GM12878 (cell line): Measurements from ENCODE around the gene BORCS6. TPM values are rescaled to one million over a fixed set of nuclear protein-coding genes. Genes with fewer than 3 reads are reported as not detected.

ENCODE experiments used
- ATAC-seq: fragments of 200-7000 bp; cut with Tn5 transposase; 3 replicates; pipeline ENCODE4 v1.9.1; 2020; ENCODE audit warnings: mild to moderate bottlenecking, moderate library complexity
- BruUV-seq: library from RNA; stranded (reverse); fragments of 400-500 nt; replicated peaks from 2 replicates; lab custom pipeline; 2021; lab: Mats Ljungman, UMichigan
- CTCF ChIA-PET: fragments of 300-600 bp; sonication (Branson Sonifier 250); formaldehyde crosslinking; extraction: SDS; loops from one replicate; lab custom pipeline; 2021; ENCODE audit warnings: inconsistent platforms; lab: Yijun Ruan, JAX
- POLR2A ChIA-PET: fragments of 350-600 bp; formaldehyde crosslinking; extraction: SDS; loops from one replicate; lab custom pipeline; 2021; ENCODE audit warnings: inconsistent platforms; lab: Charles Lee
- RAD21 ChIA-PET: fragments of 300-600 bp; sonication (Branson Sonifier 250); formaldehyde crosslinking; loops from one replicate; lab custom pipeline; 2023; ENCODE audit warnings: antibody characterized with exemption; ENCODE audit not compliant: unreplicated experiment; lab: Charles Lee
- SMC1A ChIA-PET: fragments of 300-600 bp; sonication (Branson Sonifier 250); formaldehyde crosslinking; loops from one replicate; lab custom pipeline; 2023; ENCODE audit not compliant: unreplicated experiment, uncharacterized antibody; lab: Charles Lee
- DNase-seq: peaks from one replicate; pipeline ENCODE4 v3.0.0-alpha.2; 2011; ENCODE audit warnings: low read depth, low spot score
- FAIRE-seq: peaks from 3 replicates; lab custom pipeline; 2011; peaks lifted over from hg19 to GRCh38; lab: Jason Lieb, UNC
- H2AFZ ChIP-seq: 2 replicates; pipeline ENCODE4 v1.6.0; 2011; ENCODE audit warnings: low read depth, low read length, control low read depth; ENCODE audit not compliant: control insufficient read depth
- H3K27ac ChIP-seq: 2 replicates; pipeline ENCODE4 v1.5.1; 2011; ENCODE audit warnings: control low read depth; ENCODE audit not compliant: control insufficient read depth, insufficient read depth
- H3K27me3 ChIP-seq, 2 experiments: replicated peaks in 1 of 2; 2 replicates each; pipeline versions ENCODE4 v1.6.0 to v1.6.1; 2011; ENCODE audit warnings: low read length in 1 of 2; ENCODE audit not compliant: control insufficient read depth in 2 of 2, insufficient read depth in 2 of 2
- H3K36me3 ChIP-seq, 2 experiments: 2 replicates each; pipeline ENCODE4 v1.5.1; 2011; ENCODE audit warnings: low read length in 1 of 2; ENCODE audit not compliant: control insufficient read depth in 2 of 2, insufficient read depth in 2 of 2
- H3K4me1 ChIP-seq: 2 replicates; pipeline ENCODE4 v1.6.1; 2011; ENCODE audit warnings: mild to moderate bottlenecking, low read length, moderate library complexity, mixed read lengths; ENCODE audit not compliant: control insufficient read depth, insufficient read depth
- H3K4me2 ChIP-seq: 2 replicates; pipeline ENCODE4 v1.6.0; 2011; ENCODE audit warnings: control low read depth; ENCODE audit not compliant: control insufficient read depth, insufficient read depth
- H3K4me3 ChIP-seq: fragments of 200-600 bp; sonication (generic); 2 replicates; pipeline ENCODE4 v1.5.1; 2016
- H3K79me2 ChIP-seq: 2 replicates; pipeline ENCODE4 v1.6.0; 2011; ENCODE audit warnings: low read length; ENCODE audit not compliant: control insufficient read depth, insufficient read depth
- H3K9ac ChIP-seq: 2 replicates; pipeline ENCODE4 v1.8.0; 2011; ENCODE audit warnings: low read length, control low read depth, mixed read lengths; ENCODE audit not compliant: control insufficient read depth, insufficient read depth
- H3K9me3 ChIP-seq: replicated peaks from 3 replicates; pipeline ENCODE4 v1.5.1; 2011; ENCODE audit warnings: mild to moderate bottlenecking, low read length; ENCODE audit not compliant: control insufficient read depth, insufficient read depth
- H4K20me1 ChIP-seq: 2 replicates; pipeline ENCODE4 v1.6.0; 2011; ENCODE audit not compliant: control insufficient read depth, insufficient read depth
- BACH1 ChIP-seq: fragments of 450-650 bp; IDR thresholded peaks from 2 replicates; pipeline ENCODE4 v1.6.1; 2017; ENCODE audit warnings: mild to moderate bottlenecking, borderline replicate concordance
- BCLAF1 ChIP-seq: fragments of 450-650 bp; IDR thresholded peaks from 2 replicates; pipeline ENCODE4 v1.6.1; 2017; ENCODE audit warnings: antibody characterized with exemption, mild to moderate bottlenecking, moderate library complexity
- CREM ChIP-seq: IDR thresholded peaks from 2 replicates; pipeline ENCODE4 v1.6.1; 2014; ENCODE audit warnings: antibody characterized with exemption, low read depth
- EGR1 ChIP-seq, 2 experiments: IDR thresholded peaks; 1 replicate in 1 of 2; 2 replicates in 1 of 2; pipeline ENCODE4 v1.6.1; 2011 to 2012; ENCODE audit warnings: low read depth in 2 of 2, low read length in 2 of 2, borderline replicate concordance in 1 of 2, mild to moderate bottlenecking in 1 of 2, moderate library complexity in 1 of 2
- ETV6 ChIP-seq, 2 experiments: fragments of 450-650 bp in 1 of 2; IDR thresholded peaks in 1 of 2; conservative IDR thresholded peaks in 1 of 2; 2 replicates each; pipeline ENCODE4 v1.6.1; 2014; ENCODE audit warnings: antibody characterized with exemption in 1 of 2, borderline replicate concordance in 1 of 2, low read depth in 1 of 2, mild to moderate bottlenecking in 1 of 2, moderate library complexity in 1 of 2
- LARP7 ChIP-seq: fragments of 450-650 bp; IDR thresholded peaks from 2 replicates; pipeline ENCODE4 v1.6.1; 2017; ENCODE audit warnings: mild to moderate bottlenecking
- MTA2 ChIP-seq: fragments of 450-650 bp; IDR thresholded peaks from 2 replicates; pipeline ENCODE4 v1.6.1; 2016; ENCODE audit warnings: low read depth, mild to moderate bottlenecking, moderate library complexity
- NRF1 ChIP-seq: conservative IDR thresholded peaks from 2 replicates; pipeline ENCODE4 v1.6.1; 2011; ENCODE audit warnings: mild to moderate bottlenecking, low read depth, low read length, improper control_type of control experiment
- PBX3 ChIP-seq: IDR thresholded peaks from 2 replicates; pipeline ENCODE4 v1.6.1; 2011; ENCODE audit warnings: mild to moderate bottlenecking, low read depth, low read length, moderate library complexity; ENCODE audit not compliant: insufficient replicate concordance
- RAD21 ChIP-seq: IDR thresholded peaks from 2 replicates; pipeline ENCODE4 v1.6.1; 2011; ENCODE audit warnings: mild to moderate bottlenecking, low read depth, low read length, moderate library complexity; ENCODE audit not compliant: insufficient read depth
- RBBP5 ChIP-seq: fragments of 200-600 bp; sonication (generic); conservative IDR thresholded peaks from 2 replicates; pipeline ENCODE4 v1.6.1; 2016
- SIN3A ChIP-seq: IDR thresholded peaks from 2 replicates; pipeline ENCODE4 v1.6.1; 2012; ENCODE audit warnings: low read depth, low read length, improper control_type of control experiment
- SREBF2 ChIP-seq: IDR thresholded peaks from 2 replicates; pipeline ENCODE4 v1.6.1; 2012; ENCODE audit warnings: mild to moderate bottlenecking, low read length
- TARDBP ChIP-seq: IDR thresholded peaks from 2 replicates; pipeline ENCODE4 v1.6.1; 2016; ENCODE audit warnings: borderline replicate concordance
- ZBED1 ChIP-seq: IDR thresholded peaks from 2 replicates; pipeline ENCODE4 v1.6.1; 2016; ENCODE audit warnings: borderline replicate concordance
- WGBS: methylation state at CpG from one replicate; pipeline ENCODE4 v1.1.6; 2016; ENCODE audit warnings: low lambda C conversion rate; ENCODE audit not compliant: insufficient replicate concordance, insufficient coverage; ENCODE audit errors: missing lambda C conversion rate; 5-methylcytosine and 5-hydroxymethylcytosine counted together
- in situ Hi-C: fragments of 300-500 bp; cut with MboI; formaldehyde crosslinking; loops from 9 replicates; pipeline ENCODE4 v1.14.3; 2018; ENCODE audit warnings: mixed read lengths
- intact Hi-C: fragments of 100-400 bp; cut with micrococcal nuclease; formaldehyde crosslinking; loops from one replicate; pipeline ENCODE4 v1.14.2; 2022; ENCODE audit not compliant: unreplicated experiment
- polyA plus RNA-seq, 11 experiments: library from polyadenylated mRNA; depleted of rRNA in 4 of 11; unstranded in 6 of 11; stranded (reverse) in 5 of 11; fragments of >200 nt; fragmentation: Nextera tagmentation in 4 of 11; fragmentation: Illumina TruSeq in 1 of 11; extraction: Ambion mirVana in 4 of 11; extraction: Trizol in 1 of 11; gene quantifications; 1 replicate in 1 of 11; 2 replicates in 10 of 11; pipeline versions ENCODE4 v1.2.1 to v1.2.3, GENCODE V29; 2011 to 2016; ENCODE audit warnings: inconsistent platforms in 2 of 11, missing spikeins in 2 of 11, low read depth in 1 of 11
- total RNA-seq, 4 experiments: library from RNA; depleted of rRNA in 3 of 4; stranded (reverse); fragments of >200 nt in 3 of 4; fragmentation: Illumina TruSeq in 1 of 4; extraction: Trizol in 1 of 4; gene quantifications; 2 replicates each; pipeline versions ENCODE4 v1.2.1 to v1.2.3, GENCODE V29; 2013 to 2021
- TF ChIP-seq, protein P1 (sequence below): fragments of 450-650 bp; IDR thresholded peaks from 2 replicates; pipeline ENCODE4 v1.6.1; 2018; ENCODE audit warnings: borderline replicate concordance, mild to moderate bottlenecking; ENCODE audit not compliant: partially characterized antibody

Gene BORCS6
- total and polyA plus RNA-seq, 10 of the 15 experiments (the other 5 are each of a cell fraction or from before 2014, with no cell fraction given) = 0.37 to 14.1 (median 6.7) TPM

DNA sequence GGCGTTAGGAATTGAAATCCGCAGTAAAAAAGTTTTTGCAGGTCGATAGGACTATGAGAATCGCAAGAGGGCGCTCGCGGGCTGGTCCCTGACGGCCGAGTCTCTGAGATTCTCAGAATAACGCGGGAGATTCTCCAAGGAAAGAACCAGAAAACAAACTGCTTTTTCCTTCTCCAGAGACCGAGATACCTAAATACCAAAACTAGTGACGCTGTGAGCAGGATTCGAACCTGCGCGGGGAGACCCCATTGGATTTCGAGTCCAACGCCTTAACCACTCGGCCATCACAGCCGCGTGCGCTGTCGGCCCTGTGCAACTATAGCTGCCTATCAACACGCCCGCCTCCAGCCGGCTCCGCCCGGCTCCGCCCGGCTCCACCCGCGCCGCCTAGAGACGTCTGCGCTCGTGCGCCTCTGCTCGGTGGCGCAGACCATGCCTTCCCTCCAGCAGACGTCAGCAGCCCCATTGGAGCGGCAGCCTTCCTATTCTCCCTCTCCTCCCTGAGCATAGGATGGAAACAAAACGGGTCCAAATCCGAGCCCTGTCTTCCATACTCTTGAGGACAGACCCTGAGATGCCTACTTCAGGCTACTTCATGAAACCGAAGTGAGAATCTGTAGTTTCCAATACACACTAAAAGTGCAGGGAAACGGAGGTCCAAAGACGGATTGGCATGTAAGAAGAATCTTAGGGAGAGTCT lies 51.2 kb downstream of the BORCS6 start:
- H3K79me2 ChIP-seq = no peaks in the 10 kb centered on the region
- intact Hi-C loops (loop anchor here (1.0 to 5.0 kb wide), 8 partner anchors 12 to 163 kb away; no protein-coding TSS in a partner anchor), in situ Hi-C loops (no loop called here)
- BruUV-seq = no TSS peak
- H3K27me3 ChIP-seq = no peaks in the 10 kb centered on the region
- ATAC-seq (peak; percentile 93), DNase-seq (peak; percentile 94), FAIRE-seq (peak; percentile 96)
- peak overlapping the region; percentile 88 for H3K4me2 ChIP-seq
- POLR2A ChIA-PET = interaction anchor here (1.0 to 5.0 kb wide), 10 partner anchors 11 to 109 kb away, joined by 3 to 37 read pairs (median 13); partner anchors contain the start of genes ALOXE3, CTC1, HES7 and PER1
- H3K36me3 ChIP-seq = peaks cover 3 to 8% of the 10 kb centered on the region in 2 experiments
- H3K9me3 ChIP-seq = no peaks in the 10 kb centered on the region
- H3K9ac ChIP-seq = peak overlapping the region; percentile 79
- H3K4me3 ChIP-seq = peak overlapping the region; percentile 72
- peaks cover 7% of the 10 kb centered on the region for H3K4me1 ChIP-seq
- RAD21 ChIA-PET = interaction anchor here (1.0 to 4.0 kb wide), 9 partner anchors 12 to 85 kb away, joined by 3 to 33 read pairs (median 7); partner anchors contain the start of gene HES7
- H3K27ac ChIP-seq = peak overlapping the region; percentile 97
- 2% methylated on average over 45 of the region's 46 CpGs for WGBS
- SMC1A ChIA-PET = interaction anchor here (0.9 to 4.4 kb wide), 11 partner anchors 12 to 156 kb away, joined by 3 to 42 read pairs (median 5); partner anchors contain the start of genes HES7 and SLC25A35
- peak overlapping the region; percentile 91 for H2AFZ ChIP-seq
- no peaks in the 10 kb centered on the region for H4K20me1 ChIP-seq
- CTCF ChIA-PET = interaction anchor here (0.7 to 5.4 kb wide), 19 partner anchors 10 to 162 kb away, joined by 3 to 40 read pairs (median 9); partner anchors contain the start of genes ALOXE3, AURKB, HES7 and PER1
- TF ChIP-seq SIN3A = peak; percentile 70; the same call in 1 of the 2 replicates
- peak; percentile 79 for TF ChIP-seq LARP7
- TF ChIP-seq RBBP5 = no peak
- no peak for TF ChIP-seq BCLAF1
- TF ChIP-seq ETV6 (conservative IDR thresholded peaks at IDR 0.05 in 1 of 2, IDR thresholded peaks at IDR 0.05 in 1 of 2; ENCODE audit: borderline replicate concordance in 1 of 2, low read depth in 1 of 2) = 0 out of 4 replicates have a peak, but pooled peaks of 1 of the 2 experiments have one; percentile 41
- peak; percentile 94 for TF ChIP-seq TARDBP
- TF ChIP-seq PBX3 = no peak
- TF ChIP-seq CREM = peak; percentile 69
- TF ChIP-seq ZBED1 = no peak
- no peak for TF ChIP-seq MTA2
- TF ChIP-seq, protein P1, sequence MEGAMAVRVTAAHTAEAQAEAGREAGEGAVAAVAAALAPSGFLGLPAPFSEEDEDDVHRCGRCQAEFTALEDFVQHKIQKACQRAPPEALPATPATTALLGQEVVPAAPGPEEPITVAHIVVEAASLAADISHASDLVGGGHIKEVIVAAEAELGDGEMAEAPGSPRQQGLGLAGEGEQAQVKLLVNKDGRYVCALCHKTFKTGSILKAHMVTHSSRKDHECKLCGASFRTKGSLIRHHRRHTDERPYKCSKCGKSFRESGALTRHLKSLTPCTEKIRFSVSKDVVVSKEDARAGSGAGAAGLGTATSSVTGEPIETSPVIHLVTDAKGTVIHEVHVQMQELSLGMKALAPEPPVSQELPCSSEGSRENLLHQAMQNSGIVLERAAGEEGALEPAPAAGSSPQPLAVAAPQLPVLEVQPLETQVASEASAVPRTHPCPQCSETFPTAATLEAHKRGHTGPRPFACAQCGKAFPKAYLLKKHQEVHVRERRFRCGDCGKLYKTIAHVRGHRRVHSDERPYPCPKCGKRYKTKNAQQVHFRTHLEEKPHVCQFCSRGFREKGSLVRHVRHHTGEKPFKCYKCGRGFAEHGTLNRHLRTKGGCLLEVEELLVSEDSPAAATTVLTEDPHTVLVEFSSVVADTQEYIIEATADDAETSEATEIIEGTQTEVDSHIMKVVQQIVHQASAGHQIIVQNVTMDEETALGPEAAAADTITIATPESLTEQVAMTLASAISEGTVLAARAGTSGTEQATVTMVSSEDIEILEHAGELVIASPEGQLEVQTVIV = no peak
- peak; percentile 57 for TF ChIP-seq RAD21
- 0 out of 2 replicates have a peak, but pooled peaks have one; percentile 32 for TF ChIP-seq NRF1
- peak; percentile 95 for TF ChIP-seq SREBF2
- TF ChIP-seq BACH1 = peak; percentile 95
- TF ChIP-seq EGR1 (IDR thresholded peaks at IDR 0.05; ENCODE audit: borderline replicate concordance in 1 of 2, low read depth in 2 of 2, low read length in 2 of 2) = no peak
